Daoy (cell line): Measurements from ENCODE around the gene KANK3. TPM values are rescaled to one million over a fixed set of nuclear protein-coding genes. Genes with fewer than 3 reads are reported as not detected.
"Not testable (repeated sequence)": the region's sequence is repeated elsewhere in the genome, so short reads cannot be mapped to it uniquely, and the experiment has no call there.

ENCODE experiments used
- DNase-seq: peaks from one replicate; pipeline ENCODE4 v3.0.0-alpha.2; 2015; ENCODE audit warnings: low read depth
- total RNA-seq: library from RNA; depleted of rRNA; stranded (reverse); fragments of >200 nt; shearing (Covaris generic); gene quantifications from 2 replicates; pipeline ENCODE4 v1.2.3, GENCODE V29; 2014

KANK3 gene
- total RNA-seq, 1 experiment from 2014 or later: 0.40 TPM

DNA sequence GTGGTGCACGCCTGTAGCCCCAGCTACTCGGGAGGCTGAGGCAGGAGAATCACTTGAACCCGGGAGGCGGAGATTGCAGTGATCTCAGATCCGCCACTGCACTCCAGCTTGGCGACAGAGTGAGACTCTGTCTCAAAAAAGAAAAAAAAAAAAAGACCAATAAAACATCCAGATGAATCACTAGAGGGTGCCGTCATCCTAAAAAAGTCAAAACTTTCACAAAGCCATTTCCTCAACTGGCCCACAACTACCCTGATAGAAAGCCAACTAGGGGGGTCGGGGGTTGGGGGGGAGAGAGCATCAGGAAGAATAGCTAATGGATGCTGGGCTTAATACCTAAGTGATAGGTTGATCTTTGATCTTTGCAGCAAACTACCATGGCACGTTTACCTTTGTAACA is 24.2 kb downstream of the KANK3 start:
- not testable (repeated sequence) for DNase-seq

GRCh38 chr19:8316351-8317125 is 26.5 kb downstream of the KANK3 start:
- DNase-seq: no peak

- not testable (repeated sequence) for DNase-seq
Observed at GRCh38 chr19:8314981-8315640, 28.0 kb downstream of the KANK3 start.

DNA sequence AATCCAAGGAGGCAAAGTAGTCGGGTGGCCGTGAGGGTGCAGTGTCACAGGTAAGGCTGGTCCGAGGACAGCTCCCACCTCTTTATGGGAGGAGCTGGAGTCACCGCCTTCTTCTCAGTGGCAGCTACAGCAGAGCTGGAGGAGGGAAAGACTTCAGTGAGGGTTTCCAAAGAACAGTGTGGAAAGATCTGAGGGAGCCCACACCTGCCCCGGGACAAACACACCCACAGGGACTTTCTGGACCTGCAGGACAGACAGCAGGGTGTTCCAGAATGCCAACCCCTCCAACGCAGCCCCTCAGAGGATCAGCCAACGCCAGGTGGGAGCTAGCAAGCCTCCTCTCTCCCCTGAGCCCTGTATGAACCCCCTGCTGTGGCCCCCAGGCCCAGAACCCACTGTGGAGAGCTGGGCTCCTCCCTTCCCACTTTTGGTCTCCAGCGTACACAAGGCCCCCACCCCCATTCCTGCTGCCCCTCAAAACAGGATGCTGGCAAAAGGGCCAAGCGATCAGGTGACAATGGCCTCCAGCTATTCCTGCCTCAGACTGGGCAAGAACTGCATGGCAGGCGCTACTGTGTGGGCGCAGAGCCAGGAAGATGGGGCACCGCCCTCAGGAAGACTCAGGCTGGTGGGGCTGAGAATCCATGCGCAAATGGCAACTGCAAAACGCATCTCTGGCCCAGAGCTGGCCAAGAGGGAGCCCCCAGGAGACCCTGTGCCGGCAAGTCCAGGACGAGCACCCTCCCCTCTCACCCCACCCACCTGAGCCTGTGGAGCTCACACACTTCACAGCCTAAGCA is 31.4 kb downstream of the KANK3 start:
- peak; percentile 30 for DNase-seq

- no peak for DNase-seq
Observed at GRCh38 chr19:8310342-8311055, 32.6 kb downstream of the KANK3 start.

DNA sequence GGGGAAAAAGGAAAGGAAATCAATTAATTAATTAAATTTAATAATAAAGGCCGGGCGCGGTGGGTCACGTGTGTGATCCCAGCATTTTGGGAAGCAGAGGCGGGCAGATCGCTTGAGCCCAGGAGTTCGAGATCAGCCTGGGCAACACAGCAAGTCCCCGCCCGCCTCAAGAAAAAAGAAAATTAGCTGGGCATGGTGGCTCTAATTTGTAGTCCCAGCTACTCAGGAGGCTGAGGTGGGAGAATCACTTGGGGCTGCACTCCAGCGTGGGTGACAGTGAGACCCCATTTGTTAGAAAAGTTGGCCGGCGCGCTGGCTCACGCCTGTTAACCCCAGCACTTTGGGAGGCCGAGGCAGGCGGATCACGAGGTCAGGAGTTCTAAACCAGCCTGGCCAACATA is 34.2 kb downstream of the KANK3 start:
- no peak for DNase-seq

- DNase-seq: peak; percentile 95
Observed at GRCh38 chr19:8307965-8308866, 34.8 kb downstream of the KANK3 start, which contains the start of gene CD320. TSS of gene CD320 (minus strand) at chr19:8308358. CDS start at chr19:8308290, 68 bp downstream.

DNA sequence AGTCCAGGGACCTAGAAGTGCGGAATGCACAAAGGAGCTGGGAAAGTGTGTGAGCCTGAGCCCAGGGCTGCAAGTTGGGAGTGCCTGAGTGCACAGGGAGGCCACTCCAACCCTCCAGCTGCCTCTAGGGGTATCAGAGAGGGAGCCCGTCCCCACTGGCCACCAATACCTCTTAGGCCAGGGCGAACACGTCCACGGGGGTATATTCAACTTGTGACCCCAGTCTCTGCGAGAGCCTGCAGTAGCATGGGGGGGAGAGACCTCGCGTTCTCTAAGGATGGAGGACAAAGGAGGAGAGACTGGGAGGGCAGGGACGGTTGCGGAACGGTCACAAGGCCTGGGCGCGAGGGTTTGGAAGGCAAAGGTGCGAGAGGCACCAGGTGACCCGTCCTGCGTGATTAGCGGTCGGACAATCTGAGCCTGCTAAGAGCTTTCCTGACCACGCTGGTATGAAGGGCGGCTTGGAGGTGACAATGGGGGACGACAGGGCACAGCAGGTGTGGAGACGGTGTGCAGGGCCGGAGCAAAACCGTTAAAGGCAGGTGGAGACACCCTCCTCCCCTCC is 35.6 kb downstream of the KANK3 start:
- peak; percentile 23 for DNase-seq

DNA sequence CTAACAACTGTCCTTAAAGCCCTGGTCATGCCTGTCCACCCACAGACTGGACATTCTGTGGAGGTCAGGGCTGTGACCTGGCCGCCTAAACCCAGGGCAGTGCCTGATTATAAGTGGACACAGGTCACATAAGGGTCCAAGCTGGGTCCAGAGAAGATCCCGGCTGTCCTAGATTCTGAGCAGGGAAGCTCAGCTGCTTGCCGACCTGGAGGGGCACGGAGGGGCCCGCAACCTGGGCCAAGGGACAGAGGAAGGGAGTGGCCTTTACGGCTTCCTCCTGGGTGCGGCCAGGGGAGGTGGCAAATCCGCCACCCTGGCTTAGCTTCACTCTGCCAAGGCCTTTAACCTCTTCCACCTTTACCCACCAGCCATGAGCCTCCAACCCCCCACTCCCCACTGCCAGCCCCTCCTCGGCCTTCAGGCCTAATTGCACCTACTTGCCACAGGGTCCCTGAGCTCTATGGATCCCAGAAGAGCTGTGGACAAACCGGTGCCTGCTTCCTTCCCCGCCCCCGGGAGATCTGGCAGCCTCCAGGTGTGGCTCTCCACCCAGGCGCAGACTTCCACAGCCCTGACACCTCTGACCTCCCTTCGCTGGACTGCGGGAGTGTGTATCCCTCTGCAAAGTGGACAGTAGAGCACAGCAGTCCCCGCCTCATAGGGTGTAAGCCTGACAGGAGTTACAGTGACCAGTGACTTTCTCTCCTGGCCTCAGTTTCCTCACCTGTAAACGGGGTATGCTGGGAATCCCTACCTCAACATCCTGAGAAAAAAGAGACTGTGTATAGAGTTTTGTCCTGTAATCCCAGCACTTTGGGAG is 36.6 kb downstream of the KANK3 start:
- DNase-seq: no peak

GRCh38 chr19:8305798-8306197 is 37.3 kb downstream of the KANK3 start:
- no peak for DNase-seq

DNA sequence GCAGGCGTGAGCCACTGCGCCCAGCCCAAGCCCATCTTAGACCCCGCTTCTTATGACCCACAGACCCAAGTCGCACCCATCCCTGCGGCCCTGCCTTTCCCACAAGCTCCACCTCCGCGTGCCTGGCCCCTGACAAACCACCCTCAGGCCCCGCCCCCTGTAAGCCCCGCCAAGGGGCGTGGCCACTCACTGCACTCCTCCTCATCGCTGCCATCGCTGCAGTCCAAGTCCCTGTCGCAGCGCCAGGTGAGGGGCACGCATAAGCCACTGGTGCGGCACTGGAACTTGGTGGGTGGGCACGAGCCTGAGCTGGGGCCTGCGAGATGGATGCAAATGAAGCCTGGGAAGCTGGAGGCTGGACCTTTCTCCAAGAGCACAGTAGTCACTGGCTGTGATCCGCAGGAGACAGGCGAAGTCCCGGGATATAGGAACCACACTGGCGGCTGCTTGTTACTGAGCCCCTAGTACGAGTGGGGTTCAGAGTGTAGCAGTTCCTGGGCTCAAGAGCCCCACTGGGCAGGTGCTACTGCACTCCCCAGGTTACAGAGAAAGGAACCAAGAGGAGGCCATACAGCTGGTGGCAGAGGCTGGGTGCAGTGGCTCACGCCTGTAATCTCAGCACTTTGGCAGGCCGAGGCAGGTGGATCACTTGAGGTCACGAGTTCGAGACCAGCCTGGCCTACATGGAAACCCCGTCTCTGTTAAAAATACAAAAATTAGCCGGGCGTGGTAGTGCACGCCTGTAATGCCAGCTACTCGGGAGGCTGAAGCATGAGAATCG is 38.0 kb downstream of the KANK3 start:
- DNase-seq: peak; percentile 39

DNA sequence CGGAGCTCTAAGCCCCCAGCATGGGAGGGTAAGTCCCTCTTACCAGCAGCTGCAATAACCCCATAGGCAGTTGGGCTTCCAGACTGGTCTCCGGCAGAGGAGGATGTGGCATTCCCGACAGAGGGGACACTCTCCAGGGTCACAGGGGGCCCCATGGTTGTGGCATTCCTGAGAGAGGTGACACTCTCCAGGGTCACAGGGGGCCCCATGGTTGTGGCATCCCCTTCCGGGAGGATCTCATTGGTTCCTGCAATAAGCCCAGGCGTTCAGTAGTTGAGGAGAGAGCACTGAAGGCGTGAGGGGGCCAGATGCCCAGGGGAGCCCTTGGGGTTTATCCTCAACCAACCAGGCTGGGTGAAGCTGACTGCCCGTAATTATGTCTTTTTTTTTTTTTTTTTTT is 40.3 kb downstream of the KANK3 start:
- no peak for DNase-seq

DNA sequence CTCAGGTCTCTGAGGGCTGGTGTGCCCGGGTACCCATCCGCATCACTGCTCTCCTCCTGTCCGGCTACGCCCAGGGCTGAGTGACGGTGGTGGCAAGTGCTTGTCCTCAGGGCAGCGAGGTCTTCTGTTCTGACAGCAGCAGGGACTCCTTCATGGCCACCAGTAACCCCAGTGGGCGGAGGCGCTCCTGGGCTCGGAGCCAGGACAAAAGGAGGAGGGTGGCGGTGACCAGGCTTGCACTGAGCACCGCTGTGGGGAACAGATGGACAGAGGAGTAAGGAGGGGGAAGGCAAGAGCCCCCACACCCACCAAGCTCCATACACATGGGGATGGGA is 40.7 kb downstream of the KANK3 start:
- DNase-seq: no peak

DNA sequence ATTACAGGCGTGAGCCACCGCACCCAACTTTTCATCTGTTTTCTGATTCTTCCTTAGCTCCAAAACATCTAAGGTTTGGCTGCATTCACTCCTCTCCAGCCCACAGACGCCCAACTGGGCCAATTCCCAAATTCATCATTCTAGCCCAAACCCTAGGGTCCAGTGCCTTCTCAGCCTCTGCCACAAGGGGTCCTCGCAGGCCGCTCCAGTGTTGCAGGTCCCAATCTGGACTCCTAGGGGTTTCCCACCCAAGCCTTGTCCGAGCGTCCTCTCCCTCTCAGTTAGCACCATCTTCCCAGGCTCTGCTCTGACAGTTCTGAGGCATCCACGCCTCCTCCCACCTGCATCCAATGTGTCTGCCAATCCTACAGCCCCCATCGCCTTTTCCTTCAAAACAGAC is 51.7 kb downstream of the KANK3 start:
- DNase-seq: not testable (repeated sequence)

GRCh38 chr19:8276508-8276907 is 66.6 kb downstream of the KANK3 start:
- not testable (repeated sequence) for DNase-seq
